ENCODE data around the gene CDH18.

CDH18 gene

GRCh38 chr5:19608444-19609002, 379.5 kb downstream of the CDH18 start:
- no peak for DNase-seq

GRCh38 chr5:19605846-19606407, 382.1 kb downstream of the CDH18 start:
- no peak for DNase-seq

GRCh38 chr5:19584131-19584530, 403.9 kb downstream of the CDH18 start:
- no peak for DNase-seq

GRCh38 chr5:19577882-19578281, 410.1 kb downstream of the CDH18 start:
- no peak for DNase-seq

GRCh38 chr5:19568004-19568403, 420.0 kb downstream of the CDH18 start:
- no peak for DNase-seq

GRCh38 chr5:19565466-19565865, 422.5 kb downstream of the CDH18 start:
- DNase-seq: no peak

GRCh38 chr5:19564036-19564435, 424.0 kb downstream of the CDH18 start:
- DNase-seq: no peak

- no peak for DNase-seq
Observed at GRCh38 chr5:19555876-19556275, 432.1 kb downstream of the CDH18 start.

- DNase-seq: no peak
Observed at GRCh38 chr5:19555436-19555835, 432.6 kb downstream of the CDH18 start.

- no peak for DNase-seq
Observed at GRCh38 chr5:19554524-19554923, 433.5 kb downstream of the CDH18 start.

GRCh38 chr5:19547640-19548039, 440.4 kb downstream of the CDH18 start:
- no peak for DNase-seq

- DNase-seq: no peak
Observed at GRCh38 chr5:19546521-19546920, 441.5 kb downstream of the CDH18 start.

- DNase-seq: no peak
Observed at GRCh38 chr5:19538607-19539006, 449.4 kb downstream of the CDH18 start.

GRCh38 chr5:19536387-19536786, 451.6 kb downstream of the CDH18 start:
- no peak for DNase-seq

- DNase-seq: no peak
Observed at GRCh38 chr5:19534751-19535150, 453.2 kb downstream of the CDH18 start.

GRCh38 chr5:19532936-19533335, 455.1 kb downstream of the CDH18 start:
- DNase-seq: no peak

GRCh38 chr5:19531374-19531952, 456.5 kb downstream of the CDH18 start:
- no peak for DNase-seq

- DNase-seq: no peak
Observed at GRCh38 chr5:19519448-19519847, 468.6 kb downstream of the CDH18 start.

GRCh38 chr5:19498852-19499251, 489.1 kb downstream of the CDH18 start:
- DNase-seq: no peak

- no peak for DNase-seq
Observed at GRCh38 chr5:19497229-19497815, 490.7 kb downstream of the CDH18 start.

- no peak for DNase-seq
Observed at GRCh38 chr5:19496056-19496455, 491.9 kb downstream of the CDH18 start.

GRCh38 chr5:19492861-19493260, 495.1 kb downstream of the CDH18 start:
- DNase-seq: no peak

GRCh38 chr5:19488786-19489185, 499.2 kb downstream of the CDH18 start:
- no peak for DNase-seq
